Natural killer cell treated with Interleukin-12 subunit alpha and Interleukin-12 subunit beta and Interleukin-15 and Interleukin-18, amount 100 ng/mL, for 72 hours (primary cell): ENCODE measurements around the gene SETD1B. TPM values are rescaled to one million over a fixed set of nuclear protein-coding genes. Genes with fewer than 3 reads are reported as not detected.
A peak's percentile ranks its signal among the peaks of the same experiment; 100 is the strongest.

Experiments
- ATAC-seq, 2 donors: fragments of 150-1000 bp; cut with Tn5 transposase in 1 of 2; sonication (Bioruptor Pico), chemical (Tn5 transposase) in 1 of 2; 2 replicates each; pipeline ENCODE4 v1.10.0; 2021
- DNase-seq: peaks from one replicate; pipeline ENCODE4 v3.0.0; 2022; ENCODE audit warnings: low spot score
- H3K27ac Mint-ChIP-seq, 2 donors: 1 replicate in 1 of 2; 2 replicates in 1 of 2; pipeline ENCODE4 v1.8.0; 2022; ENCODE audit warnings: mixed read lengths in 2 of 2, mild to moderate bottlenecking in 1 of 2, moderate library complexity in 1 of 2
- H3K27me3 Mint-ChIP-seq, 2 donors: 1 replicate in 1 of 2; 2 replicates in 1 of 2; pipeline ENCODE4 v1.8.0; 2022; ENCODE audit warnings: mixed read lengths in 2 of 2
- H3K36me3 Mint-ChIP-seq: one replicate; pipeline ENCODE4 v1.8.0; 2022; ENCODE audit warnings: mixed read lengths
- H3K4me1 Mint-ChIP-seq, 2 donors: 1 replicate in 1 of 2; 2 replicates in 1 of 2; pipeline ENCODE4 v1.8.0; 2022; ENCODE audit warnings: low read depth in 2 of 2, mixed read lengths in 2 of 2, mild to moderate bottlenecking in 1 of 2
- H3K4me3 Mint-ChIP-seq: one replicate; pipeline ENCODE4 v1.8.0; 2022; ENCODE audit warnings: mixed read lengths
- H3K9me3 Mint-ChIP-seq: 2 replicates; pipeline ENCODE4 v1.8.0; 2022; ENCODE audit warnings: mixed read lengths
- total RNA-seq, 2 donors: library from RNA; stranded (reverse); gene quantifications; one replicate each; pipeline ENCODE4 v1.2.3, GENCODE V29; 2022

Gene SETD1B
- total RNA-seq, 2 donors from 2014 or later = 27.1 to 40.8 TPM

- Mint-ChIP-seq H3K27ac (peak overlapping the region; percentile 80 to 92), H3K36me3 (peaks cover 4% of the 10 kb centered on the region)
- ATAC-seq = no peak
Measured at GRCh38 chr12:121804417-121805111, 755 bp downstream of the SETD1B start.

GRCh38 chr12:121805171-121806008 is 1.6 kb downstream of the SETD1B start:
- H3K4me3 Mint-ChIP-seq = peak overlapping the region; percentile 94
- H3K9me3 Mint-ChIP-seq = no peaks in the 10 kb centered on the region
- ATAC-seq (no peak), DNase-seq (no peak)
- H3K27me3 Mint-ChIP-seq = no peaks in the 10 kb centered on the region
- peak overlapping the region; percentile 80 to 92 for H3K27ac Mint-ChIP-seq
- H3K36me3 Mint-ChIP-seq = peaks cover 4% of the 10 kb centered on the region
- H3K4me1 Mint-ChIP-seq = peaks cover 30 to 35% of the 10 kb centered on the region in 2 donors

More at GRCh38 chr12:121804417-121805111, 755 bp downstream of the SETD1B start:
- Mint-ChIP-seq H3K4me3 (peak overlapping the region; percentile 94), H3K4me1 (peaks cover 30 to 33% of the 10 kb centered on the region in 2 donors), H3K27me3 (no peaks in the 10 kb centered on the region), H3K9me3 (no peaks in the 10 kb centered on the region)
- no peak for DNase-seq

GRCh38 chr12:121806009-121806545 is 2.3 kb downstream of the SETD1B start:
- ATAC-seq (no peak), DNase-seq (no peak)
- Mint-ChIP-seq H3K36me3 (peaks cover 4% of the 10 kb centered on the region), H3K4me3 (peak overlapping the region; percentile 94), H3K27ac (peak overlapping the region; percentile 80 to 92), H3K4me1 (peaks cover 34 to 39% of the 10 kb centered on the region in 2 donors), H3K27me3 (no peaks in the 10 kb centered on the region), H3K9me3 (no peaks in the 10 kb centered on the region)

GRCh38 chr12:121806546-121807423 is 3.0 kb downstream of the SETD1B start:
- ATAC-seq = no peak
- Mint-ChIP-seq H3K27ac (peak overlapping the region; percentile 80 to 92), H3K9me3 (no peaks in the 10 kb centered on the region), H3K4me1 (peaks cover 32 to 38% of the 10 kb centered on the region in 2 donors), H3K36me3 (peaks cover 3% of the 10 kb centered on the region), H3K4me3 (peak overlapping the region; percentile 94), H3K27me3 (no peaks in the 10 kb centered on the region)
- DNase-seq = no peak

GRCh38 chr12:121807642-121808347 is 4.0 kb downstream of the SETD1B start:
- H3K4me1 Mint-ChIP-seq = peaks cover 23 to 36% of the 10 kb centered on the region in 2 donors
- DNase-seq = no peak
- ATAC-seq = no peak
- no peaks in the 10 kb centered on the region for H3K9me3 Mint-ChIP-seq
- no peak overlapping the region for H3K4me3 Mint-ChIP-seq
- no peaks in the 10 kb centered on the region for H3K27me3 Mint-ChIP-seq
- H3K36me3 Mint-ChIP-seq = no peaks in the 10 kb centered on the region
- no peak overlapping the region for H3K27ac Mint-ChIP-seq

GRCh38 chr12:121808623-121809022 is 4.8 kb downstream of the SETD1B start:
- DNase-seq (no peak), ATAC-seq (no peak)
- no peak overlapping the region for H3K4me3 Mint-ChIP-seq
- H3K27me3 Mint-ChIP-seq = no peaks in the 10 kb centered on the region
- H3K9me3 Mint-ChIP-seq = no peaks in the 10 kb centered on the region
- peaks cover 27 to 39% of the 10 kb centered on the region in 2 donors for H3K4me1 Mint-ChIP-seq
- no peaks in the 10 kb centered on the region for H3K36me3 Mint-ChIP-seq
- peak overlapping the region in 1 of 2 donors; percentile 35 for H3K27ac Mint-ChIP-seq

GRCh38 chr12:121809712-121810116 is 5.9 kb downstream of the SETD1B start:
- no peak overlapping the region for H3K4me3 Mint-ChIP-seq
- DNase-seq (no peak), ATAC-seq (no peak)
- no peaks in the 10 kb centered on the region for H3K36me3 Mint-ChIP-seq
- H3K27ac Mint-ChIP-seq = peak overlapping the region in 1 of 2 donors; percentile 25
- no peaks in the 10 kb centered on the region for H3K27me3 Mint-ChIP-seq
- H3K9me3 Mint-ChIP-seq = no peaks in the 10 kb centered on the region
- peaks cover 30 to 41% of the 10 kb centered on the region in 2 donors for H3K4me1 Mint-ChIP-seq

- no peaks in the 10 kb centered on the region for H3K36me3 Mint-ChIP-seq
- H3K27me3 Mint-ChIP-seq = no peaks in the 10 kb centered on the region
- DNase-seq (no peak), ATAC-seq (no peak)
- H3K4me3 Mint-ChIP-seq = no peak overlapping the region
- no peak overlapping the region for H3K27ac Mint-ChIP-seq
- no peaks in the 10 kb centered on the region for H3K9me3 Mint-ChIP-seq
- peaks cover 30 to 41% of the 10 kb centered on the region in 2 donors for H3K4me1 Mint-ChIP-seq
Measured at GRCh38 chr12:121810234-121810817, 6.5 kb downstream of the SETD1B start.

- H3K36me3 Mint-ChIP-seq = no peaks in the 10 kb centered on the region
- H3K9me3 Mint-ChIP-seq = no peaks in the 10 kb centered on the region
- no peaks in the 10 kb centered on the region for H3K27me3 Mint-ChIP-seq
- peak overlapping the region; percentile 93 for H3K4me3 Mint-ChIP-seq
- H3K4me1 Mint-ChIP-seq = peaks cover 26 to 38% of the 10 kb centered on the region in 2 donors
- H3K27ac Mint-ChIP-seq = peak overlapping the region; percentile 64 to 89
- DNase-seq (no peak), ATAC-seq (no peak)
Measured at GRCh38 chr12:121810833-121811433, 7.1 kb downstream of the SETD1B start.

GRCh38 chr12:121811434-121812319 is 7.9 kb downstream of the SETD1B start:
- Mint-ChIP-seq H3K27me3 (no peaks in the 10 kb centered on the region), H3K9me3 (no peaks in the 10 kb centered on the region), H3K4me3 (peak overlapping the region; percentile 93), H3K4me1 (peaks cover 23 to 33% of the 10 kb centered on the region in 2 donors), H3K36me3 (peaks cover 6% of the 10 kb centered on the region), H3K27ac (peak overlapping the region; percentile 64 to 89)
- no peak for DNase-seq
- peak; percentile 90 to 91 for ATAC-seq

- Mint-ChIP-seq H3K27ac (no peak overlapping the region), H3K9me3 (no peaks in the 10 kb centered on the region), H3K4me3 (peak overlapping the region; percentile 93), H3K36me3 (peaks cover 7% of the 10 kb centered on the region), H3K4me1 (peaks cover 20 to 34% of the 10 kb centered on the region in 2 donors), H3K27me3 (no peaks in the 10 kb centered on the region)
- ATAC-seq (peak; percentile 58 to 78), DNase-seq (no peak)
Measured at GRCh38 chr12:121812320-121812871, 8.6 kb downstream of the SETD1B start.
